HepG2 (cell line): ENCODE data around the gene FTSJ1. TPM values are rescaled to one million over a fixed set of nuclear protein-coding genes. Genes with fewer than 3 reads are reported as not detected.

Experiments
- AFF4 ChIP-seq: sonication (generic); formaldehyde crosslinking; IDR thresholded peaks from 2 replicates; pipeline ENCODE4 v1.4.0; 2020; ENCODE audit warnings: missing genetic modification reagents
- BORCS8-MEF2B ChIP-seq: sonication (generic); formaldehyde crosslinking; IDR thresholded peaks from 2 replicates; pipeline ENCODE4 v1.8.0; 2022; ENCODE audit warnings: mild to moderate bottlenecking, missing genetic modification reagents
- HINFP ChIP-seq: sonication (generic); formaldehyde crosslinking; IDR thresholded peaks from 2 replicates; pipeline ENCODE4 v1.4.0; 2020; ENCODE audit warnings: low read depth, mild to moderate bottlenecking, missing genetic modification reagents
- HOMEZ ChIP-seq: IDR thresholded peaks from 2 replicates; pipeline ENCODE4 v1.6.1; 2016; ENCODE audit warnings: low read depth
- ISL2 ChIP-seq: sonication (generic); formaldehyde crosslinking; IDR thresholded peaks from 2 replicates; pipeline ENCODE4 v1.5.0; 2020; ENCODE audit warnings: missing genetic modification reagents
- ISX ChIP-seq: sonication (generic); formaldehyde crosslinking; conservative IDR thresholded peaks from 2 replicates; pipeline ENCODE4 v1.5.0; 2020; ENCODE audit warnings: missing genetic modification reagents
- MAX ChIP-seq: IDR thresholded peaks from 2 replicates; pipeline ENCODE4 v1.6.1; 2012; ENCODE audit warnings: inconsistent platforms
- NCOA5 ChIP-seq: sonication (generic); formaldehyde crosslinking; IDR thresholded peaks from 2 replicates; pipeline ENCODE4 v1.4.0; 2020; ENCODE audit warnings: missing genetic modification reagents
- SALL2 ChIP-seq: sonication (generic); formaldehyde crosslinking; IDR thresholded peaks from 2 replicates; pipeline ENCODE4 v1.8.1; 2023; ENCODE audit warnings: mild to moderate bottlenecking, missing genetic modification reagents, inconsistent platforms
- YY1 ChIP-seq: IDR thresholded peaks from 2 replicates; pipeline ENCODE4 v1.6.1; 2011; ENCODE audit warnings: low read length, low read depth, moderate library complexity, mild to moderate bottlenecking; ENCODE audit not compliant: insufficient read depth, insufficient replicate concordance
- ZBTB43 ChIP-seq: sonication (generic); formaldehyde crosslinking; conservative IDR thresholded peaks from 2 replicates; pipeline ENCODE4 v1.4.0; 2020; ENCODE audit warnings: missing genetic modification reagents
- ZBTB44 ChIP-seq: sonication (generic); formaldehyde crosslinking; IDR thresholded peaks from 2 replicates; pipeline ENCODE4 v1.4.0; 2020; ENCODE audit warnings: missing genetic modification reagents
- ZBTB49 ChIP-seq: sonication (generic); formaldehyde crosslinking; IDR thresholded peaks from 2 replicates; pipeline ENCODE4 v1.4.0; 2020; ENCODE audit warnings: missing genetic modification reagents, borderline replicate concordance
- ZFAT ChIP-seq: sonication (generic); formaldehyde crosslinking; conservative IDR thresholded peaks from 2 replicates; pipeline ENCODE4 v1.8.1; 2023; ENCODE audit warnings: missing genetic modification reagents, inconsistent platforms
- ZNF124 ChIP-seq: sonication (generic); formaldehyde crosslinking; IDR thresholded peaks from 2 replicates; pipeline ENCODE4 v1.4.0; 2020; ENCODE audit warnings: missing genetic modification reagents
- ZNF337 ChIP-seq: sonication (generic); formaldehyde crosslinking; IDR thresholded peaks from 2 replicates; pipeline ENCODE4 v1.5.1; 2020; ENCODE audit warnings: missing genetic modification reagents, low read depth, mild to moderate bottlenecking, borderline replicate concordance
- ZNF382 ChIP-seq: sonication (generic); formaldehyde crosslinking; IDR thresholded peaks from 2 replicates; pipeline ENCODE4 v1.5.0; 2020; ENCODE audit warnings: missing genetic modification reagents, mild to moderate bottlenecking, borderline replicate concordance
- ZNF564 ChIP-seq: sonication (generic); formaldehyde crosslinking; IDR thresholded peaks from 2 replicates; pipeline ENCODE4 v1.8.1; 2023; ENCODE audit warnings: mild to moderate bottlenecking, missing genetic modification reagents
- polyA plus RNA-seq, 8 experiments: library from polyadenylated mRNA; depleted of rRNA in 3 of 8; stranded (reverse) in 7 of 8; unstranded in 1 of 8; fragments of >200 nt; fragmentation: Illumina TruSeq in 4 of 8; extraction: Trizol in 4 of 8; gene quantifications; 2 replicates each; pipeline versions ENCODE4 v1.2.1 to v1.2.3, GENCODE V29; 2011 to 2016; ENCODE audit warnings: low read depth in 4 of 8, missing spikeins in 1 of 8, mixed read lengths in 1 of 8; ENCODE audit not compliant: insufficient read depth in 1 of 8
- total RNA-seq, 5 experiments: library from RNA; depleted of rRNA; stranded (reverse); fragments of >200 nt; fragmentation: Illumina TruSeq; extraction: Trizol; gene quantifications; 2 replicates each; pipeline ENCODE4 v1.2.3, GENCODE V29; 2016; ENCODE audit warnings: low read depth in 1 of 5

Gene FTSJ1
- total and polyA plus RNA-seq, 2 of the 13 experiments (the other 11 are each of a cell fraction or from before 2014, with no cell fraction given): 30.3 to 37.9 TPM

GRCh38 chrX:48522291-48522690 lies 46.3 kb downstream of the FTSJ1 start (continued):
- TF ChIP-seq HINFP (CRISPR knock-in tag) (no peak; the same call in 1 of the 2 replicates), YY1 (no peak), ISX (CRISPR knock-in tag) (no peak), NCOA5 (CRISPR knock-in tag) (no peak), SALL2 (CRISPR knock-in tag) (no peak), ZFAT (CRISPR knock-in tag) (no peak), MAX (peak; percentile 65; the same call in 1 of the 2 replicates), ZNF337 (CRISPR knock-in tag) (no peak), ZBTB44 (CRISPR knock-in tag) (no peak), ZNF124 (CRISPR knock-in tag) (no peak), BORCS8-MEF2B (CRISPR knock-in tag) (0 out of 2 replicates have a peak, but pooled peaks have one; percentile 31), HOMEZ (no peak), AFF4 (CRISPR knock-in tag) (no peak), ZNF564 (CRISPR knock-in tag) (no peak), ZBTB49 (CRISPR knock-in tag) (no peak), ISL2 (CRISPR knock-in tag) (no peak), ZNF382 (CRISPR knock-in tag) (no peak), ZBTB43 (no peak)
